Thoracic aorta (tissue), 2 donors: ENCODE results near the gene UBR1. TPM values are rescaled to one million over a fixed set of nuclear protein-coding genes. Genes with fewer than 3 reads are reported as not detected.

Source experiments
- ATAC-seq: fragments of 150-250 bp; one replicate; pipeline ENCODE4 v1.8.0; 2017; ENCODE audit warnings: low read depth; ENCODE audit not compliant: insufficient number of reproducible peaks, low FRiP score
- DNase-seq: peaks from one replicate; pipeline ENCODE4 v3.0.0-alpha.2; 2020; ENCODE audit warnings: low spot score
- H3K27ac ChIP-seq, 2 donors: fragments of 200-600 bp; sonication (generic); 1 replicate in 1 of 2; 2 replicates in 1 of 2; pipeline ENCODE4 v1.5.1; 2016; ENCODE audit warnings: mild to moderate bottlenecking in 2 of 2, moderate library complexity in 2 of 2
- H3K27me3 ChIP-seq: fragments of 200-600 bp; sonication (generic); replicated peaks from 2 replicates; pipeline ENCODE4 v1.6.0; 2016; ENCODE audit warnings: mild to moderate bottlenecking; ENCODE audit not compliant: insufficient read depth
- H3K36me3 ChIP-seq: fragments of 200-600 bp; sonication (generic); one replicate; pipeline ENCODE4 v1.5.1; 2016
- H3K4me1 ChIP-seq, 2 donors: fragments of 200-600 bp; sonication (generic); 1 replicate in 1 of 2; 2 replicates in 1 of 2; pipeline versions ENCODE4 v1.5.1 to v1.6.0; 2016; ENCODE audit warnings: low read depth in 2 of 2, mild to moderate bottlenecking in 1 of 2; ENCODE audit not compliant: control insufficient read depth in 1 of 2
- H3K4me3 ChIP-seq: fragments of 200-600 bp; sonication (generic); 2 replicates; pipeline ENCODE4 v1.5.1; 2016; ENCODE audit warnings: mild to moderate bottlenecking
- H3K9me3 ChIP-seq: fragments of 200-600 bp; sonication (generic); 2 replicates; pipeline ENCODE4 v1.5.1; 2016
- CTCF ChIP-seq: fragments of 200-600 bp; sonication (generic); IDR thresholded peaks from one replicate; pipeline ENCODE4 v1.5.1; 2019; ENCODE audit warnings: antibody characterized with exemption
- total RNA-seq, 2 donors: library from RNA; depleted of rRNA; stranded (reverse); fragments of >200 nt; gene quantifications; one replicate each; pipeline versions ENCODE4 v1.1.0 to v1.2.3, GENCODE V29; 2016

Gene UBR1
- total RNA-seq, 2 donors from 2014 or later, result 30.6 to 70.4 TPM

GRCh38 chr15:42921342-42921731 lies 184.5 kb downstream of the UBR1 start:
- Histone ChIP-seq H3K36me3 (no peaks in the 10 kb centered on the region), H3K27ac (peak overlapping the region; percentile 67 to 82), H3K4me1 (peaks cover 11 to 26% of the 10 kb centered on the region in 2 donors), H3K4me3 (peak overlapping the region; percentile 97), H3K9me3 (no peaks in the 10 kb centered on the region), H3K27me3 (no peaks in the 10 kb centered on the region)
- ATAC-seq (peak; percentile 12), DNase-seq (no peak)
- no peak for TF ChIP-seq CTCF

GRCh38 chr15:42920519-42921341 lies 185.1 kb downstream of the UBR1 start, which contains the start of gene TTBK2:
Gene TTBK2, minus strand, starts transcription at chr15:42920778. Its CDS starts 42,161 bp downstream, at chr15:42878617.
- H3K27me3 ChIP-seq, result no peaks in the 10 kb centered on the region
- DNase-seq (peak; percentile 91), ATAC-seq (peak; percentile 99)
- H3K4me3 ChIP-seq, result peak within 1 kb of the TSS; percentile 97
- H3K36me3 ChIP-seq, result no peaks in the 10 kb centered on the region
- peaks cover 11 to 28% of the 10 kb centered on the region in 2 donors for H3K4me1 ChIP-seq
- H3K27ac ChIP-seq, result peak within 1 kb of the TSS; percentile 67 to 82
- H3K9me3 ChIP-seq, result no peaks in the 10 kb centered on the region
- TF ChIP-seq CTCF, result peak; percentile 35

- Histone ChIP-seq H3K27ac (peak overlapping the region; percentile 67 to 82), H3K4me3 (peak overlapping the region; percentile 97), H3K36me3 (no peaks in the 10 kb centered on the region), H3K27me3 (no peaks in the 10 kb centered on the region), H3K4me1 (peaks cover 13 to 36% of the 10 kb centered on the region in 2 donors), H3K9me3 (no peaks in the 10 kb centered on the region)
- ATAC-seq (peak; percentile 13), DNase-seq (no peak)
- TF ChIP-seq CTCF, result no peak
Observed at GRCh38 chr15:42919799-42920518, 185.9 kb downstream of the UBR1 start.

- peak overlapping the region; percentile 97 for H3K4me3 ChIP-seq
- H3K4me1 ChIP-seq, result peaks cover 13 to 36% of the 10 kb centered on the region in 2 donors
- no peaks in the 10 kb centered on the region for H3K9me3 ChIP-seq
- DNase-seq (no peak), ATAC-seq (no peak)
- H3K27ac ChIP-seq, result peak overlapping the region; percentile 67 to 82
- no peak for TF ChIP-seq CTCF
- no peaks in the 10 kb centered on the region for H3K27me3 ChIP-seq
- no peaks in the 10 kb centered on the region for H3K36me3 ChIP-seq
Observed at GRCh38 chr15:42919308-42919707, 186.5 kb downstream of the UBR1 start.

- Histone ChIP-seq H3K4me3 (no peak overlapping the region), H3K27me3 (no peaks in the 10 kb centered on the region), H3K27ac (no peak overlapping the region), H3K36me3 (no peaks in the 10 kb centered on the region), H3K4me1 (peaks cover 13 to 36% of the 10 kb centered on the region in 2 donors), H3K9me3 (no peaks in the 10 kb centered on the region)
- ATAC-seq, result no peak
- DNase-seq, result no peak
- no peak for TF ChIP-seq CTCF
Observed at GRCh38 chr15:42918047-42918446, 187.8 kb downstream of the UBR1 start.
